ENCODE measurements around the gene HTD2.

The HTD2 gene

DNA sequence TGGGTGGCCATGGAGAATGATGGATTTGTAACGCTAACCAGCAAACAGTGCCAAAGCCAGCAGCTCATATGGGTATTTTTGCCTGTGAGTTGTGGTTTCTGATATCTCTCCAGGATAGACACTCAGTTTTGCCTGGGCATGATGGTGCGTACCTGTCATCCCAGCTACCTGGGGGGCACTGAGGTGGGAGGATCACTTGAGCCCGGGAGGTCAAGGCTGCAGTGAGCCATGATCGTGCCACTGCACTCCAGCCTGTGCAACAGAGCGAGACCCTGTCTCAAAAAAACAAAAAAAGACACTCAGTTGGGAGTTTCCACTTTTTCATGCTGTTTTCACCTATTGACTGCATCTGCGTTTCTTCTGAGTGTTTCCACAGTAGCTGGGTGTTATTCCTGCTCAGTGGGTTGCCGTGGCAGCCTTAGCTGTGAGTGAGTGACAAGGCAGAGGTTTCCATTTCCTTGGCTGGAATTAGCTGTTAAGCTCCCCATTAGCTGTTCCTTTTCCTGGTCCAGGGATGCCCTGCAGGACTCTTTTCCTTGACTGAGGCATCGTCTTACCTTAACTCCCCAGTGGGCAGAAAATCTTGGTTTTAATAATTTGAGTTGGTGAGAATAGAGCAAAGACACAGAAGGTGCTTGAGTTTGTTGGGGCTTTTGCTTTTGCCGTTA is 14.5 kb upstream of the HTD2 start:
- peaks cover 38% of the 10 kb centered on the region for H3K36me3 Mint-ChIP-seq (ENCODE audit: low read depth)
- H3K27me3 Mint-ChIP-seq (ENCODE audit: low read depth, poor library complexity) = peaks cover 10% of the 10 kb centered on the region
- TF ChIP-seq, protein P1, sequence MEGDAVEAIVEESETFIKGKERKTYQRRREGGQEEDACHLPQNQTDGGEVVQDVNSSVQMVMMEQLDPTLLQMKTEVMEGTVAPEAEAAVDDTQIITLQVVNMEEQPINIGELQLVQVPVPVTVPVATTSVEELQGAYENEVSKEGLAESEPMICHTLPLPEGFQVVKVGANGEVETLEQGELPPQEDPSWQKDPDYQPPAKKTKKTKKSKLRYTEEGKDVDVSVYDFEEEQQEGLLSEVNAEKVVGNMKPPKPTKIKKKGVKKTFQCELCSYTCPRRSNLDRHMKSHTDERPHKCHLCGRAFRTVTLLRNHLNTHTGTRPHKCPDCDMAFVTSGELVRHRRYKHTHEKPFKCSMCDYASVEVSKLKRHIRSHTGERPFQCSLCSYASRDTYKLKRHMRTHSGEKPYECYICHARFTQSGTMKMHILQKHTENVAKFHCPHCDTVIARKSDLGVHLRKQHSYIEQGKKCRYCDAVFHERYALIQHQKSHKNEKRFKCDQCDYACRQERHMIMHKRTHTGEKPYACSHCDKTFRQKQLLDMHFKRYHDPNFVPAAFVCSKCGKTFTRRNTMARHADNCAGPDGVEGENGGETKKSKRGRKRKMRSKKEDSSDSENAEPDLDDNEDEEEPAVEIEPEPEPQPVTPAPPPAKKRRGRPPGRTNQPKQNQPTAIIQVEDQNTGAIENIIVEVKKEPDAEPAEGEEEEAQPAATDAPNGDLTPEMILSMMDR (IDR thresholded peaks at IDR 0.05) = no peak
- peaks cover 33% of the 10 kb centered on the region for H3K9me3 Mint-ChIP-seq
- peaks cover 10% of the 10 kb centered on the region for H3K4me1 Mint-ChIP-seq
- peak overlapping the region; percentile 92 for H3K27ac Mint-ChIP-seq
- no peak overlapping the region for H3K4me3 Mint-ChIP-seq
- DNase-seq = no peak

DNA sequence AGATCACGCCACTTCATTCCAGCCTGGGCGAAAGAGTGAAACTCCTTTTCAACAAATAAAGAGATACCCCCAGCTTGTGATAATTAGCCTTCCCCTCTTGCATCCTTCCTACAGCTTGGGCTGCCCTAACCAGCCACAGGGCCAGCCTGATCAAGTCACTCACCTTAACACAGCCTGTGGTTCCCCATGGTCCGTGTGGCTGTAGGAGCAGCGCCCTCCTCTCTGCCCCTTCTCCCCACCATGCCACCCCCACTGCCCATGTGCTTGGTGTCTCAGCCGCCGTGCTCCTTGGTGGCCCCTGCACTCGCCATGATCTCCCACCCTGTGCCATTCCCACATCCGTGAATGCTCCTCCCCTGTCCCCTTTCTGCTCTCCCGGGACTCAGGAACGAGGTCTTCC is 13.5 kb upstream of the HTD2 start:
- Mint-ChIP-seq H3K4me1 (peaks cover 10% of the 10 kb centered on the region), H3K27ac (no peak overlapping the region), H3K4me3 (no peak overlapping the region), H3K36me3 (ENCODE audit: low read depth) (peaks cover 36% of the 10 kb centered on the region), H3K27me3 (ENCODE audit: low read depth, poor library complexity) (peaks cover 9% of the 10 kb centered on the region), H3K9me3 (peaks cover 33% of the 10 kb centered on the region)
- TF ChIP-seq, protein P1 (IDR thresholded peaks at IDR 0.05) = no peak
- no peak for DNase-seq

DNA sequence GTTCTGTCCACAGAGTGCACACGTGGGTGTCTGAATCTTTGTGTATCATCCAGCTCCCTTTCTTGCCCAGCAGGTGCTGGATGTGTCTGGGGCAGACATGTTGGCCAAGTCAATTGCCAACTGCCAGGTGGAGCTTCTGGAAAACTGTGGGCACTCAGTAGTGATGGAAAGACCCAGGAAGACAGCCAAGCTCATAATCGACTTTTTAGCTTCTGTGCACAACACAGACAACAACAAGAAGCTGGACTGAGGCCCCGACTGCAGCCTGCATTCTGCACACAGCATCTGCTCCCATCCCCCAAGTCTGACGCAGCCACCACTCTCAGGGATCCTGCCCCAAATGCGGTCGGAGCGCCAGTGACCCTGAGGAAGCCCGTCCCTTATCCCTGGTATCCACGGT is 12.8 kb upstream of the HTD2 start:
- H3K4me3 Mint-ChIP-seq = no peak overlapping the region
- H3K27me3 Mint-ChIP-seq (ENCODE audit: low read depth, poor library complexity) = peaks cover 10% of the 10 kb centered on the region
- no peak overlapping the region for H3K27ac Mint-ChIP-seq
- H3K36me3 Mint-ChIP-seq (ENCODE audit: low read depth) = peaks cover 30% of the 10 kb centered on the region
- TF ChIP-seq, protein P1 (IDR thresholded peaks at IDR 0.05) = no peak
- H3K9me3 Mint-ChIP-seq = peaks cover 29% of the 10 kb centered on the region
- DNase-seq = no peak
- peaks cover 10% of the 10 kb centered on the region for H3K4me1 Mint-ChIP-seq

DNA sequence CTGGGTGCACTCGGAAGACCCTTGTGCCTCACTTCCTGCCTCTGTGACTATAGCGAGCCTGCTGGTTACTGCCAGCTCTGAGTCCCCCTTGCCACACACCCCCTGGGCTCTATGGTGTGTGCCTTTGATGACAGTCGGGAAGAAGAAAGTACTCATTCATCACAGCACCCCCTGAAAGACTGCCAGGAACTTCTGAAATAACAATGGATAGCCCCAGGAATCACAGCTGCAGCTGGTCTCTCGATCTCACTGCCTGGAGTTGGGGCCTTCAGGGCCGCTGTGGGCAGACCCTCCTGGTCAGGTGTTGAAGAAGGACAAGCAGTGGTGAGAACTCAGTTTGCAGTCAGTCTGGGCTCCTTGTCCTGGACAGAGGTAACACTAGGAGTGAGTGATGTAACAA is 10.1 kb upstream of the HTD2 start:
- no peak for DNase-seq
- no peak overlapping the region for H3K4me3 Mint-ChIP-seq
- H3K27ac Mint-ChIP-seq = no peak overlapping the region
- H3K4me1 Mint-ChIP-seq = peaks cover 10% of the 10 kb centered on the region
- peaks cover 20% of the 10 kb centered on the region for H3K9me3 Mint-ChIP-seq
- TF ChIP-seq, protein P1 (IDR thresholded peaks at IDR 0.05) = no peak
- H3K27me3 Mint-ChIP-seq (ENCODE audit: low read depth, poor library complexity) = peaks cover 20% of the 10 kb centered on the region
- peaks cover 21% of the 10 kb centered on the region for H3K36me3 Mint-ChIP-seq (ENCODE audit: low read depth)

DNA sequence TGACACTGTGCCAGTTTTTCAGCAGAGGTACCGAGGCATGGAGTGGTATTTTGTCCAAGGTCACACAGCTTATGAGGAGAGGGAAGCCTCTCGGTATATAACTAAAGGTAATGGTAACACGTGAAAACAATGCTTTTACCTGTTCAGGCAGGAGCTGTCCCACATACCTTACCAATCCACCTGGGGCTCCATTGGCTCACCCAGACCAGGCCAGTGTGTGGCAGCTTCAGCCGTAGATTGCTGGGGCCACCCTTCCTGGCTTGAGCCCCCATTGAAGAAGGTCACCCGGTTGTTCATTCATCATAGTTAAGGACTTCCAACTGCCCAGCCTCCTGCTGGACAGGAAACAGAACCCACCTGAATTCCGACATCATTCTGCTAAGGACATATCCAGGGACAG is 9.5 kb upstream of the HTD2 start:
- H3K27ac Mint-ChIP-seq = no peak overlapping the region
- H3K27me3 Mint-ChIP-seq (ENCODE audit: low read depth, poor library complexity) = peaks cover 25% of the 10 kb centered on the region
- DNase-seq = no peak
- peaks cover 15% of the 10 kb centered on the region for H3K36me3 Mint-ChIP-seq (ENCODE audit: low read depth)
- H3K4me3 Mint-ChIP-seq = no peak overlapping the region
- H3K4me1 Mint-ChIP-seq = peaks cover 5% of the 10 kb centered on the region
- TF ChIP-seq, protein P1 (IDR thresholded peaks at IDR 0.05) = no peak
- peaks cover 18% of the 10 kb centered on the region for H3K9me3 Mint-ChIP-seq

DNA sequence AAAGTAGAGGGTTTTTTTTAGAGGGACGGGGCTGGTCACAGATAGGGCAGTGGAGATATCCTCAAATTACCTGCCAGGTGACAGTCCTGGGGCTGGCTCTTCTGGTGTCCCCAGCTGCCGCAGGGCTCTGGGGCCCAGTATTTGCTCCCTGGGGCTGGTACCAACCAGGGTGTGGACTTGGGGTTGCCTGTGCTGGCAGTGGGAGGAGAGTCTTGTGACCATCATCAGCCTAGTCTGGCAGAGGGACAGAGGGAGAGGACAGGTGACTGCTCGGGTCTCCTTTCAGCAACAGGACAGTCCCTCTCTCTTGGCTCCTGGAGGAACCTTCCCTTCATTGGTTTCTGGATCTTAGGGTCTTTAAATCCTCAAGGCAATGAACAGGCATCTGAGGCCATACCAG is 8.1 kb upstream of the HTD2 start:
- Mint-ChIP-seq H3K4me3 (no peak overlapping the region), H3K9me3 (peaks cover 17% of the 10 kb centered on the region), H3K27me3 (ENCODE audit: low read depth, poor library complexity) (peaks cover 39% of the 10 kb centered on the region), H3K4me1 (no peaks in the 10 kb centered on the region), H3K27ac (no peak overlapping the region), H3K36me3 (ENCODE audit: low read depth) (peaks cover 10% of the 10 kb centered on the region)
- no peak for DNase-seq
- TF ChIP-seq, protein P1 (IDR thresholded peaks at IDR 0.05) = no peak

Measured in nephron progenitor cell (in vitro differentiated cells).